Activated T-cell treated with anti-CD3 and anti-CD28 coated beads, Interleukin-2, amount 50 U/mL, for 1 hour (primary cell): Measurements from ENCODE around the gene KCNJ13.

Experiments
- DNase-seq: peaks from one replicate; pipeline ENCODE4 v3.0.0-alpha.2; 2020

The KCNJ13 gene

DNA sequence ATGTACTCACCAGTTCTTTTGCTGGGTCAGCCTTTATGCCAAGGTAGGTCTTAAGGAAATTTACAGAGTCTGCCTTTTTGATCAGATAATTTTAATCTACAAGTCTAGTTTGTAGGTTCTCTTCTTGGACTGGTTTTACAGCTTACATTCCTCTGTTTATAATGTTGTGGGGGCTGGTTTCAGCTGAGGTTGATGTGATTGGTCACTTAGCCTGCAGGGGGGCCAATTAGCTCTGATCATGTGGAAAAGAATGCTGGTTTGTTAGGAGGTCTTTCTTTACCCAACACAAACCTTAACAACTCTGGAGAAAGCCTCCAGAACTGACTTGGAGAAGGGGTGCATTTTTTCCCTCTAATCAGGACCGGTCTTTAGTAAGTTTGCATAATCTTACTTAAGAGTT lies at the start of gene KCNJ13:
Gene KCNJ13 (minus strand): TSS at position 131 of the 400 bp plus-strand sequence. CDS start 5,203 bp downstream, outside the sequence.
- no peak for DNase-seq

DNA sequence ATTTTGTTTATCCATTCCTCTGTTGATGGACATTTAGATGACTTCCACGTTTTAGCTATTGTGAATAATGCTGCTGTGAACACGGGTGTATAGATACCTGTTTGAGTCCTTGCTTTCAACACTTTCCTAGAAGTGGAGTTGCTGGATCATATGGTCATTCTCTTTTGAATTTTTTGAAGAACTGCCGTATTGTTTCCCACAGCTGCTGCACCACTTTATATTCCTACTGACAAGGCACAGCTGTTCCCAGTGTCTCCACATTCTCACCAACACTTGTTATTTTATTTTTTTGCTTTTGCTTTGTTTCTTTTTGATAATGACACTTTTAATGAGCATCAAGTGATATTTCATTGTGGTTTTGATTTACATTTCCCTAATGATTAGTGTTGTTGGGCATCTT lies 41.4 kb upstream of the KCNJ13 start:
- no peak for DNase-seq

DNA sequence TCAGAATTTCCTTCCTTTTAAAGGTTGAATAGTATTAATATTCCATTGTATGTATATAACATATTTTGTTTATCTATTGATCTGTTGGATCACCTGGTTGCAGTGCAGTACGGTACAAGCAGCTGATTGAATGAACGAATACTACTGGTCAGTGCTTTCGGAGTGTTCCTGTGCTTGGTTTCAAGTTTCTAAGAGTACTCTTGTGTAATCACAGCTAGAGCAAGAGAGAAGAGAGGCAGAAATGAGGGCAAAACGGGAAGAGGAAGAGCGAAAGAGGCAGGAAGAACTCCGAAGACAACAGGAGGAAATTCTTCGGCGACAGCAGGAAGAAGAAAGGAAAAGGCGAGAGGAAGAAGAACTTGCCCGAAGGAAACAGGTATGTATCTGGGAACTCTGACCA lies 40.3 kb upstream of the KCNJ13 start:
- DNase-seq = no peak

DNA sequence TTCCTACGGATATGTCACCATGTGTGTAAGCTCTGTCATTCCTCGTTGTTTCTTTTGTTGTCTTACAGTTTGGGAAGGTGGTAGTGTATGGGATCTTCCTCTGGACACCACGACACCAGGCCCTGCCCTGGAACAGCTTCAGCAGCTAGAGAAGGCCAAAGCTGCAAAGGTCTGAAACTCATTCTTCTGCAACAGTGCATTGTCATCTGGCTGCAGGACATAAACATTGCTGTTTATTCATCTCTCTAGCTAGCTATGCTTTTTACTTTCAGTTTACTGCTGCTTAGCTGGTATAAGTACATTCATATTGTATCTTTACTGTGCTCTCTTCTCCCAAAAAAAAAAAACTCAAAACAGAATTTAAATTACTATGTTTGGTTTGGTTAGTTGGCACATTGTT lies 39.2 kb upstream of the KCNJ13 start:
- no peak for DNase-seq

DNA sequence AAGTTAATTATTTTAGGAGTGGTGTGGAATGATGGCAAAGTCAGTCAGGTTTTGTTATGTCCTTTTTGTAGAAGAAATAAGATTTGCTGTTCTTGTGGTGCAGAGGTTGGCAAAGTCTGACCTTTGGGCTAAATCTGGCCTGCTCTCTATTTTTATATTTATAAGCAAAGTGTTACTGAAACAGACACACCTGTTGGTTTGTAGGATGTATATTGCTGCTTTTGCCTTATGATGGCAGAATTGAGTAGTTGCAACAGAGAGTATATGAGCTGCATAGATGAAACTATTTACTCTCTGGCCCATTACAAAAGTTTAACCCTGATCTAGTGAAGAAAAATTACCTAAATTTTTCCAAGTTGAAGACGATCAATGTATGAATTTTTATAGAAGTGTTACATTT lies 34.1 kb upstream of the KCNJ13 start:
- no peak for DNase-seq

DNA sequence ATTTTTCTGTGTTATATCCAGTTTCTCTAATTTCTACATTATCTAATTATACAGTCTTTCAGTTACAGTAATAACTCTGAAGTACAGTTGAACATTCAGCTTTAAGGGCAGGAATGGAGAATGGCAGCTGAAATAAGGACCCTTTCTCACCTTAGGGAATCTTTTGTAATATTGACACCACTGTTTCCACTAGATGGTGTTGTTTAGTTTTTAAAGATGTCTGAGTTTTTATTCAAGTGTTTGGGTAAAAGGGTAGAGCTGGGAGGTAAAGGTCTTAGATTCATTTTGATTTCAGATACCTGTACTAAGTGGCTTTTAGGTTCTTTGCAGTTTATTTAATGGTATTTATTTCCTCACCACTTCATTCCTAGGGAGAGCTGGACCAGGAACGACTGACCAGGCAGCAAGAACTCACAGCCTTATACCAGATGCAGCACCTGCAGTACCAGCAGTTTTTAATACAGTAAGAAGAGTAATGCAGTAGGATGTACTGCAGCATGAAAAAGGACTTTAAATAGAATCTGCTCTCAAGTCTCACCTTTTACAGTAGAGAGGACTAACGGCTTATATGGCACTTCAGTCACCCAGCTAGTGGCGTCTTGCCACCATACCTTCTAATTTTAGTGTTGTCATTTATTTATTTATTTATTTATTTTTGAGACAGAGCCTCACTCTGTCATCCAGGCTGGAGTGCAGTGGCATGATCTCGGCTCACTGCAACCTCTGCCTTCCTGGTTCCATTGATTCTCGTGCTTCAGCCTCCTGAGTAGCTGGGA lies 33.2 kb upstream of the KCNJ13 start:
- DNase-seq = no peak

DNA sequence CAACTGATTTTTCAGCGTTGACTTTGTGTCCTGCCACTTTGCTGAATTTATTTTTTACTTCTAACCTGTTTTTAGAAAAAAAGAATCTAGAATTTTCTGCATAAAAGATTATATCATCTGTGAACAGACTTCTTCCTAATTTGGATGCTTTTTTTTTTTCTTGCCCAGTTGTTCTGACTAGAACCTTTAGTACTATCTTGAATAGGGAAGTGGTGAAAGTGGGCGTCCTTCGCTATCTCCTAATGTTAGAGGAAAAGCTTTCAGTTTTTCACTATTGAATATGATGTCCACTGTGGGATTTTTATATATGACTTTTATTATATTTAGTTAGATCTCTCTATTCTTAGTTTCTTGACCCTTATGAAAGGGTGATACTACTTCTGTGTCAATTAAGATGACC lies 25.7 kb upstream of the KCNJ13 start:
- no peak for DNase-seq

DNA sequence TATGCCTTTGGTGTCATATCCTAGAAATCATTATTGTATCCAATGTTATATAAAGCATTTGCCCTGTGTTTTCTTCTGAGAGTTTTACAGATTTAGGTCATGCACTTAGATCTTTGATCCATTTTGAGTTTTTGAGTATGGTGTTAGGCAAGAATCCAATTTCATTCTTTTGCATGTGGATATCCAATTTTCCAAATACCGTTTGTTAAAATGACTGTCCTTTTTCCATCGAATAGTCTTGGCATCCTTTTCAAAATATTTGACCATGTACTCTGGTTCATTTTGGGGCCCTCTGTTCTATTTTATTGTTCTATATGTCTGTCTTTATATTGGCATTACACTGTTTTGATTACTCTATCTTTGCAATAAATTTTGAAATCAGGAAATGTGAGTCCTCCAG lies 23.8 kb upstream of the KCNJ13 start:
- DNase-seq = no peak

DNA sequence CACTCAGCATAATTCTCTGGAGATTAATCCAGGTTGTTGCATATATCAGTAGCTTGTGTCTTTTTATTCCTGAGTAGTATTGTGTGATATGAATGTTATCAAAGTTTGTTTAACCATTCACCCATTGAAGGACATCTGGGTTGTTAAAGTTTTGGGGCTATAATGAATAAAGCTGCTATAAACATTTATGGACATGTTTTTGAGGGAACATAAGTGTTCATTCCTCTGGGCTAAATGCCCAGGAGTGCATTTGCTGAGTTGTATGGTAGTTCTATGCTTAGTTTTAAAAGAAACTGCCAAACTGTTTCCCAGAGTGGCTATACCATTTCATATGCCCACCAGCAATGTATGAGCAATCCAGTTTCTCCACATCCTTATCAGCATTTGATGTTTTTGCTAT lies 21.8 kb upstream of the KCNJ13 start:
- no peak for DNase-seq

DNA sequence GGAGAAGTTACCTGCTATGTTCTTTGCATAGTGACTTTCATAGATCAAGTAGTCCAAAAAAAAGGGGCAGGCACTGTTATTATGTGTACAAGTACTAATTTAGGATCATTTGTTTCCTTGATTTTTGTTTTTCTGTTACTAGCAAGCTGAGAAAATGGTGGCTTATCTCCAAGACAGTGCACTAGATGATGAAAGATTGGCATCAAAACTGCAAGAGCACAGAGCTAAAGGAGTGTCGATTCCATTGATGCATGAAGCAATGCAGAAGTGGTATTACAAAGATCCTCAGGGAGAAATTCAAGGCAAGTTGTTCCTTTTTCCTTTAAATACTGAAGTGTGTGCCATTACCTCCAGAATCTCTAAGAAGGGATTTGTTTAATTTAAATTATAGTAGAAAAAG lies 19.6 kb upstream of the KCNJ13 start:
- DNase-seq = no peak

DNA sequence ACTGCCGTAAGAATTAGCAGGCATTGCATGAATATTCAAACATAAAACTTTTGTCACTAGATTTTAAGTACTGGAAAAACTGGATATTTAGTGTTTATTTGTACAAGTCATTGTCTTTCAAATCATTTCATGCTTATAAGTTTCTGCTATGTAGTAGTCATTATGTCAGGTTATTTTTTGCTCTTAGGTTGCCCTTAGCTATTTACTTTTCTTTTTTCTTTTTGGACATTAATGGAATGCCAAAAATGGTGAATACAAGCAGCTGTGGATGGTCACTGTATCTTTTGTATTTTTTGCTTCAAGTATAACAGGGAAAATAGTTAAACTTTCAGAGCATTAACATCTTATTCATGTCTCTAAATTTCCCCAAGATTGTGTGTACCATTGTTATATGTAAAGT lies 18.6 kb upstream of the KCNJ13 start:
- DNase-seq = no peak

DNA sequence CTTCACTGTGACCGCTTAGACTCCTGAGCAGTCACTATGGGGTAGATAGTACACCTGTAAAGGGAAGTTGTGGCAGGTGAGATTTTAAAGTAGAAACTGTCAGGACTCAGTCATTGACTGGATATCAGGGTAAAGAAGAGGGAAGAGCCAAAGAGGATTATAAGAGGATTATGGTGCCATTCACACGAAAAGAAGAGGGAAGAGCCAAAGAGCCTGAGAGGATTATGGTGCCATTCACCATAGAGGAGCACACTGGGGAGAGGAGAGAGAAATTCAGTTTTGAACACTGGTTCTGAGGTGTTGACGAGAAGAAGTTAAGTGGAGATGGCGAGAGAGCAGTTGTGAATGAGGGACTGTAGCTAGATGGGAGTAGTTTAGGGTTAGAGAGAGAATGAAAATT lies 16.9 kb upstream of the KCNJ13 start:
- DNase-seq = no peak

DNA sequence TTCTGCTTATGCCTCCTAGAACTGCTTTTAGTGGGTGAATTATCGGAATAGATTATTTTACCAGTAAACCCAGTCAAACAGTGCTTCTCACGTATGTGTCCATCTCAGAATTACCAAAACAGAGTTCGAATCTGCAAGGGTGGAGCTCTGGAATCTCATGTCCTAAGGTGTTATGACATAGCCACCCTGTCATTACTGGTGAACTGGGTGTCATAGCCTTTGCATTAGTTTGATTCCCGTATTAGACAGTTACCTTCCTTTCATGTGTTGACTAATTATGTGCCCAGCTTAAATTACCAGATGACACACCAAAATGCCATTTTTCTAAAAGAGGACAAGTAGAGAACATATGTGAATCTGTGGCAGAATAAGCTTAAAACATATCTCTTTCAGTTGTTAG lies 15.2 kb upstream of the KCNJ13 start:
- no peak for DNase-seq

DNA sequence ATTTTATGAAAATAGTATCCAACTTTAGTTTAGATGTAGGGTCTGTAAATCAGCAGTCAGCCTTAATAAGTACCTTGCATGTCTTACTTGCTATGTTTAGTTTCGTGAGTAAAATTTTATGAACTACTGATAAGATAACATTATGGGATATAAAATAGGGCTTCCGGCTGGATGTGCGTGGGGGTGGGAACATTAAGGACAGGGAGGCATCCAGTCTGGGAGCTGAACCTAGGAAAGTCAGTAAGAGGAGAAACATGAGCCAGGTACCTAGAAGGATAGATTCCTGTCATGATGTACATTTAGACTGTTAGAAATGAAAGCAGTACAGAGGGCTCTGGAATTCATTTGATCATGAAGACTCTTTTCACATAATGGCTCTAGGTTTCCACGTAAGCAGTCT lies 12.7 kb upstream of the KCNJ13 start:
- no peak for DNase-seq

DNA sequence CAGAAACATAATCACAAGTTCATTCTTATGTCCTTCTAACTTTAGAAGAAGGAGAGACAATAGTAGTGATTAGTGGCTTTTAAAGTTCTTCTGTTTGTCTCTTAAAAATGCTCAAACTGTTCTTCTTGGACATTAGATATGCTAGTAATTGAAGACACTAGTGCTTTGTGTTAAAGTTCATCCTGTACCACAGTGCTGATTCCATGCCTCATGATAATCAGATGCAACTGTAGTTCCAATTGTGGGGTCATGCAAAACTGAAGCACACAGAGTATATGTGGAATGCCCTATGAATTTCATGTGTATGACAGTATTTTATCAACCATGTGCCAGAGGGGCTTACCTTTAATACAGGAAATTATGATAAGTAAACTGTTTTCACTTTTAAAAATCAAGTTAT lies 11.4 kb upstream of the KCNJ13 start:
- DNase-seq = no peak

DNA sequence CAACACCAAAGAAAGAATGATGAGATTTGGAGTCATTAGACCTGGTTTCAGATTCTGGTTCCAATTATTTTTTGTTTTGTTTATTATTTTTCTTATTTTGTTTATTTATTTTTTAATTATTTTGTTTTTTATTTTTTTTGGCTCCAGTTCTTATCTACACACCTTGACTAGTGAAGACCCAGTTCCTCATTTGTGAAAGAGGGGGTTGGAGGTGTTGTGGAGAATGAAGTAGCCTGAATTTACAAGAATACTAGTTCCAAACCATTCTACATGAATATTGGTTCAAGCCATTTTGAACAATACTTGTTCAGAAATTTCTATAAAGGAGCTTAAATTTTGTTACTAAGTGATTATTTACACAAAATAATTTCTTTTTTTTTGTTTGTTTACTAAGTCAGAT lies 6.9 kb upstream of the KCNJ13 start:
- no peak for DNase-seq

DNA sequence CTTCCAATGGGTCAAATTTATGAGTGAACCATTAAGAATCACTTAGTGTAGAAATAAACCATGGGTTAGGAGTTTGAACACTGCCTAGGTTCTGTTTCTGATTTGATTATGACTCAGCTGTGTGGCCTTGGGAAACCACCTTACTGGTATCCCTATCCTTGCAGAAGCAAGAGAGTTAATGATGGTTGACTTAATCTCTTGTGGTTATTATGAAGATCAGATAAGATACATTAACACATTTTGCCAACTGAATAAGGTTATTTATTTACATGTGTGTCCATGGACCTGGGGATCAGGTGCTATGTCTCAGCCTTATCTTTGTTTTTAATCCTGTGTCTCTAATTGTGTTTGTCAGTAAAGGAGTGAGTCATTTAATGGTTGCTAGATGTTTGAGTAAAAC lies 5.4 kb upstream of the KCNJ13 start:
- DNase-seq = no peak

DNA sequence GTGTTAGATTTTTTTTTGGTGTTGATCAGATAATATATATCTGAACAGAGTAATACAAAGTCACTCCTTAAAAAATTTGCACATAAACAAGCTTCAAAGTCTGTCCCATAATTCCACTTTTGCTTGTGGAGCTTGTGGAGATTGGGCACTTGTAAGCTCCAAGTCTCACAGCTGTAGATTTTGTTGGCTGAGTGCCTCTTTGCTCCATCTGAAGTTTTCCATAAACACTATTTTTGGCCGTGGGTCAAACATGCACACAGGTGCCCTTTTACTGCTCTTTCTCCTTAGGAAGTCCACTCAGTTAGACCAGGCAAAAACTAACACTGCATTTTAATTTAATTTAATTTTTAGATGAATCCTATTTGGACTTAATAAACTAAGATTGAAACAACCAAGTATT lies 3.6 kb upstream of the KCNJ13 start:
- DNase-seq = no peak

DNA sequence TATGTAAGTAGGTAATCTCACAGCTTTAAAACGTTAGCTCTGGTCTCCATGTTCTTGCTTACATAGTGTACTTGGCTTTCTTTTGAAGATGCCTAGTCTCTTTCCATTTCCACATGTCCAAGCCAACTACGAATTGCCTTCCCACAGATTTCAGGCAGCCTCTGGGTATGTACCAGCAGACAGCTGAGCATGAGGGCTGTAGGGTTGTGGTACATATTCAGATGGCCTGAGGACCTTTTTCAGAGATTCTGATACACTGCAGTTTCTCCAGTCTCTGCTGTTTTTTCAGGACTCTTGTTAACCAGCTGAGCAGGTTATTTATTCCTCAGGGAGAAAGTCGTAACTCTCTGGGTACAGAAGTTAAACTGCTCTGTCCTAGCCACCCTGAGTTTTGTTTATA lies 3.1 kb upstream of the KCNJ13 start:
- no peak for DNase-seq

DNA sequence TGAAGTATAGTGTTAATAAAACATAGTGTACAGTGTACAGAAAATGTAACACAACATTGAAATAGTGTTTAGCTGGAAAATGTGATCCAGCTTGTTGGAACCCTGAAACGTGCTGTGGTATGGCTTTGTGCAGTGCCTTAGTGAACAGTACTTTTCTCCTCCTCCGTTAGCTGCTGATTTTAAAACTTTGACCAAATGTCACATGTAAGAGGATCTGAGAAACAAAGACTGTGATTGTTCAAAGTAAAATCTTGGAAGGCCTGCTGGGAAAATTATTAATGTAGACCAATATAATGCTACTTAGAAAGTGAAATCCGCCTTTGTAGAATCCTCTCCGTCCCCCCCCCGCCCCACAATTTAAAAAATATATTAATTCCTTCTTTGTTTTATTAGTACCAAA lies 911 bp upstream of the KCNJ13 start:
- DNase-seq = no peak

DNA sequence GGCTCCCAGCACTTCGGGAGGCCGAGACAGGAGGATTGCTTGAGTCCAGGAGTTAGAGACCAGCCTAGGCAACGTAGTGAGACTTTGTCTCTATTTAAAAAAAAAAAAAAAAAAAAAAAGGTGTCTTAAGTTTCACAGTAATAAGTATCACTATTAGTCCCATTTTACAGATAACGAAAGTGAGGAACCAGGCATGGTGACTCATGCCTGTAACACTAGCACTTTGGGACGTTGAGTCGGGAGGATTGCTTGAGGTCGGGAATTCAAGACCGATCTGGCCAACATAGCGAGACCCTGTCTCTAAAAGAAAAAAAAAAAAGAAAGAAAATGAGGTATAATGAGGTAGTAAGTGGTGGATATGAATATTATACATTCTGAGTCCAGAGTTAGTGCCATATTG lies 2.5 kb downstream of the KCNJ13 start:
- no peak for DNase-seq

DNA sequence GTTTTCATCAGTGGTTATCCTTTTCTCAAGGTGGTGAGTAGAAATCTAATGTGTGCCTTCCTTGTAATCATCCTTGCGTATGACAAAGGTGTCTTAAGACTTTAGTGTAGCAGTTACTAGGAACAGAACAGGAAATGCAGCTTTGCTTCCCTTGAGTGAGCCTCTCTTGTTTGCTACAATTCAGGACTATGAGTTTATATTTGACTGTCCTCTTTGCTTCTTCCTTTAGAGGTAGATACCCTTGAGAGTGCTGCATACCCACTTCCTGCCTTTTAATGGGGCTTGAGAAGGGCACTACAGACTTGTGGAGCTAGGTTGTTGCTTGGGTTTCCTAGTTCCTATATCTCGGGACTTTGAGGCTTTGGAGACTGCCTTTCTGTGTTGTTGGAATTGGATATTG lies 3.8 kb downstream of the KCNJ13 start:
- no peak for DNase-seq

DNA sequence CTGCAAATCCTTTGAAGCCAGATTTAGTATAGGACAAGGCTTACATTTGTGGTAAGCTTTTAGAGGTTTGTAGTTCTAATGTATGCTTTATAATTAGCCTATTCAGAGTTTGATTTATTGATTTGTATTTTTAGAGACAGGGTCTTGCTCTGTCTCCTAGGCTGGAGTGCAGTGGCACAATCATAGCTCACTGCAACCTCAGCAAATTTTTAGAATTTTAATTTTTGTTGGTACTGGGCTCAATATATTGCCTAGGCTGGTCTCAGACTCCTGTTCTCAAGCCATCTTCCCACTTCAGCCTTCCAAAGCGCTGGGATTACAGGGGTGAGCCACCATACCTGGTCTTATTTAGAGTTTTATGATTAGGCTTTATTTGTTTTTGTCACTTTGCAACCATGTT lies 4.5 kb downstream of the KCNJ13 start:
- DNase-seq = no peak

DNA sequence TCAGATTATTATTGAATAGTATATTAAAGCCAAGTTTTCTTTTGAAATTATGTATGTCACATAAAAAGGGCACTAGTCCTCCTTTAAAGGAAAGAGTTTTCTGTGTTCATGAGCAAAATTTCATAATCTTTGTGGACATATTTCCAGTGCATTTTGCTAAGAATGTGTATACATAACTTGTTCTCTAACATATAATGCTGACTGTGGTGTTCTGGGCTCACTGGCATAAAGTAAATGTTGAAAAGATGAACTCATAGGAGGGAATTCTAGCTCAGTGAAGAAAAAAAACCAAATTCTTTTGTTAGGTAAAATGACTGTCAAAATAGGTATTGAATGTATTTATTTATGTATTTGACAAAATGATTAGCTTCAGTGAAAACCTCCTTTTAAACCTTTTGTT lies 6.2 kb downstream of the KCNJ13 start:
- DNase-seq = no peak

DNA sequence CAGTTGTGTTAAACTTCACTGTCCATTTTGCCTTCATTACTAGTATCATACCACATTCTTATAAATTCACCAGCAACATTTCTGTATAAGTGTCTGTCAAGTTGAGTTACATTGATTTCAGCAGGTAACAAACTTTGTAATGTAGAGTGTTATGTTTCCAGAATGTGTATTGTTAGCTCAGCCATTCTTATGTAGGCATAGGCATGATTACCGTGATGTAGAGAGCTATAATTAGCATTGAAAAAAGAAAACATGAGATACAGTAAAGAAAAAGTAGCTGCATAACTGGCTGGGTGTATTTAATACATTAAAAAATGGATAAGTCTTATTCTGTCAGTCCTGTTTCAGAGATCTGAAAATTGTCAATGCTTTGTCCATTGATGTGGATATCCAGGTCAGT lies 8.5 kb downstream of the KCNJ13 start:
- DNase-seq = no peak
